SK-N-MC (cell line): ENCODE data around the gene CXCL12.

ENCODE experiments used
- DNase-seq: peaks from one replicate; pipeline ENCODE4 v3.0.0-alpha.2; 2011; ENCODE audit warnings: low read depth, low spot score
- H3K27ac ChIP-seq: fragments of 200-600 bp; sonication (generic); 2 replicates; pipeline ENCODE4 v1.5.1; 2016; ENCODE audit warnings: mixed run types
- H3K36me3 ChIP-seq: fragments of 200-600 bp; sonication (generic); 2 replicates; pipeline ENCODE4 v1.6.1; 2017; ENCODE audit warnings: antibody characterized with exemption, low read length, mixed read lengths; ENCODE audit not compliant: insufficient read depth
- H3K4me3 ChIP-seq: fragments of 200-600 bp; sonication (generic); 2 replicates; pipeline ENCODE4 v1.5.1; 2016
- H3K9ac ChIP-seq: fragments of 200-600 bp; sonication (generic); 2 replicates; pipeline ENCODE4 v1.8.0; 2017; ENCODE audit warnings: mixed run types, mixed read lengths; ENCODE audit not compliant: insufficient read length
- H3K9me3 ChIP-seq: fragments of 200-600 bp; sonication (generic); 2 replicates; pipeline ENCODE4 v1.6.1; 2017; ENCODE audit warnings: low read depth, mild to moderate bottlenecking, antibody characterized with exemption, low read length, moderate library complexity, mixed read lengths
- EZH2 ChIP-seq: fragments of 200-600 bp; sonication (generic); IDR thresholded peaks from one replicate; pipeline ENCODE4 v1.6.1; 2017; ENCODE audit warnings: antibody characterized with exemption
- FOXP2 ChIP-seq: optimal IDR thresholded peaks from 2 replicates; pipeline ENCODE3; 2011; ENCODE audit warnings: mild to moderate bottlenecking, moderate library complexity; ENCODE audit not compliant: insufficient read depth; ENCODE audit errors: extremely low read length, control extremely low read depth
- POLR2AphosphoS5 ChIP-seq: IDR thresholded peaks from 2 replicates; pipeline ENCODE4 v1.6.1; 2012; ENCODE audit warnings: mild to moderate bottlenecking, low read depth, low read length, borderline replicate concordance

Gene CXCL12

DNA sequence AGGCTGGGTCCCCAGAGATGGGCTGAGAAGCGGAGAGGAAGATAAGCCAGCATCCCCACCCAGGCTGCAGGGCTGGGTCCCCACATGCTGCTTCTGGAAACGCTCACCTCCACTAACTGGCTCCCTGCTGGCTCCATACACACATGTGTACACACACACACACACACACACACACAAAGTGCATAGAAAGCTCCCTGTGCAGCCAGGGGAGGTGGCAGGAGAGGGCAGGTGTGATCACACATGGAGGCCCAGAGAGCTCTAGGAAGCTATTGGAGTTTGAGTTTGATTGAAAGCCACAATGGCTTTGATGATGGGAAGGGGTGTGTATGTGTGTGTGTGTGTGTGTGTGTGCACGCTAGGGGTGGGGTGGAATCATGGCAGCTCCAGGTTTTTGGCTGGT, 29.3 kb downstream of the CXCL12 start:
- H3K4me3 ChIP-seq, result no peak overlapping the region

GRCh38 chr10:44354771-44355170, 30.1 kb downstream of the CXCL12 start:
- no peak for TF ChIP-seq EZH2
- no peak for TF ChIP-seq POLR2AphosphoS5
- no peak for TF ChIP-seq FOXP2
- Histone ChIP-seq H3K4me3 (no peak overlapping the region), H3K27ac (no peak overlapping the region), H3K9ac (no peak overlapping the region), H3K36me3 (no peaks in the 10 kb centered on the region), H3K9me3 (no peaks in the 10 kb centered on the region)
- no peak for DNase-seq

More for the DNA sequence above, 29.3 kb downstream of the CXCL12 start:
- Histone ChIP-seq H3K9me3 (no peaks in the 10 kb centered on the region), H3K27ac (no peak overlapping the region), H3K36me3 (no peaks in the 10 kb centered on the region), H3K9ac (no peak overlapping the region)
- DNase-seq, result no peak
- no peak for TF ChIP-seq EZH2
- no peak for TF ChIP-seq POLR2AphosphoS5
- TF ChIP-seq FOXP2, result no peak

GRCh38 chr10:44353721-44354120, 31.2 kb downstream of the CXCL12 start:
- no peak overlapping the region for H3K27ac ChIP-seq
- TF ChIP-seq FOXP2, result no peak
- TF ChIP-seq EZH2, result no peak
- TF ChIP-seq POLR2AphosphoS5, result no peak
- no peaks in the 10 kb centered on the region for H3K36me3 ChIP-seq
- DNase-seq, result no peak
- no peaks in the 10 kb centered on the region for H3K9me3 ChIP-seq
- no peak overlapping the region for H3K4me3 ChIP-seq
- H3K9ac ChIP-seq, result no peak overlapping the region

DNA sequence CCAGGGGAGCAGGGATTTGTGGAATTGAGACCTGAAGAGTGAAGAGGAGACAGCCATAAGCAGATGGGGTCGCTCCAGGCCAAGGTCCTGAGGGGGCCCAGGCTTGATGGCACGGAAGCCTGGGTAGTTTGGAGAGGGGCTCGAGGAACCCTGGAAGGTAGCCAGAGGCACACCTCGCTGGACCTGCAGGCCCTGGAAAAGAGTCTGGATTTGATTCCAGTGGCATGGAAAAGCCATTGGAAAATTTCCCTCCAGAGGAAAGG, 31.8 kb downstream of the CXCL12 start:
- no peaks in the 10 kb centered on the region for H3K36me3 ChIP-seq
- H3K9me3 ChIP-seq, result no peaks in the 10 kb centered on the region
- no peak for DNase-seq
- no peak overlapping the region for H3K4me3 ChIP-seq
- no peak overlapping the region for H3K27ac ChIP-seq
- TF ChIP-seq EZH2 (no peak), FOXP2 (no peak), POLR2AphosphoS5 (no peak)
- H3K9ac ChIP-seq, result no peak overlapping the region

- Histone ChIP-seq H3K4me3 (no peak overlapping the region), H3K36me3 (no peaks in the 10 kb centered on the region), H3K9ac (no peak overlapping the region), H3K27ac (no peak overlapping the region), H3K9me3 (no peaks in the 10 kb centered on the region)
- TF ChIP-seq EZH2, result no peak
- no peak for TF ChIP-seq POLR2AphosphoS5
- no peak for TF ChIP-seq FOXP2
- DNase-seq, result no peak
These were observed 32.4 kb downstream of the CXCL12 start for GRCh38 chr10:44352316-44353127.

- DNase-seq, result no peak
- Histone ChIP-seq H3K36me3 (no peaks in the 10 kb centered on the region), H3K9ac (no peak overlapping the region), H3K27ac (no peak overlapping the region), H3K4me3 (no peak overlapping the region), H3K9me3 (no peaks in the 10 kb centered on the region)
- TF ChIP-seq POLR2AphosphoS5, result no peak
- TF ChIP-seq FOXP2, result no peak
- no peak for TF ChIP-seq EZH2
These were observed 36.4 kb downstream of the CXCL12 start for GRCh38 chr10:44348496-44348895.

- Histone ChIP-seq H3K9me3 (no peaks in the 10 kb centered on the region), H3K36me3 (no peaks in the 10 kb centered on the region), H3K27ac (no peak overlapping the region), H3K4me3 (no peak overlapping the region), H3K9ac (no peak overlapping the region)
- no peak for DNase-seq
- no peak for TF ChIP-seq EZH2
- no peak for TF ChIP-seq POLR2AphosphoS5
- TF ChIP-seq FOXP2, result no peak
These were observed 37.1 kb downstream of the CXCL12 start for GRCh38 chr10:44347609-44348400.

DNA sequence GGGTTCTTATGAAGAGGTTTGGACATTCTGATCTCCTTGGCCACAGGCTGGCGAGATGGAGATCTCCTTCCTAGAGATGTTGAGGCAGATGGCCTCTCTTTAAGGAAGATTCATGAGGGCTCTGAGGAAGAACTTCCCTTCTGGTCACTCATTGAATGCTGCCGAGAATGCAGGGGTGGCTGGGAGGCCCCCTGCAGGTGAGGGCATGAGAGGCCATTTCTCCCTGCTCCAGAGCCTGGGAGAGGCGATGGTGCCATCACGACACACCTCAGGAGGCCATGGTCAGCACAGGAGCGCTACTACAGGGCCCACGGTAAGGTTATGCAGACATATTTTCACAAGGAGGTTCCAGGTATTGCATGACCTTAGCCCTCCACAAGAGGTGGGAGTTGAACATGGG, 40.2 kb downstream of the CXCL12 start:
- Histone ChIP-seq H3K4me3 (no peak overlapping the region), H3K9ac (no peak overlapping the region), H3K27ac (no peak overlapping the region), H3K9me3 (no peaks in the 10 kb centered on the region), H3K36me3 (no peaks in the 10 kb centered on the region)
- DNase-seq, result no peak
- no peak for TF ChIP-seq EZH2
- TF ChIP-seq FOXP2, result no peak
- TF ChIP-seq POLR2AphosphoS5, result no peak
